Omental fat pad (tissue), 4 donors: ENCODE measurements around the gene SEBOX. TPM values are rescaled to one million over a fixed set of nuclear protein-coding genes. Genes with fewer than 3 reads are reported as not detected.

ENCODE experiments used
- ATAC-seq: fragments of 150-250 bp; one replicate; pipeline ENCODE4 v1.9.1; 2016; ENCODE audit warnings: mild to moderate bottlenecking, moderate library complexity; ENCODE audit not compliant: low FRiP score
- DNase-seq: peaks from one replicate; pipeline ENCODE4 v3.0.0-alpha.2; 2019; ENCODE audit warnings: low spot score
- CTCF ChIP-seq, 3 donors: fragments of 450-650 bp; IDR thresholded peaks; one replicate each; pipeline ENCODE4 v1.5.1; 2016 to 2017; ENCODE audit warnings: antibody characterized with exemption in 3 of 3, mild to moderate bottlenecking in 3 of 3, moderate library complexity in 2 of 3
- total RNA-seq, 4 donors: library from RNA; depleted of rRNA; stranded (reverse); fragments of >200 nt; gene quantifications; one replicate each; pipeline ENCODE4 v1.1.0, GENCODE V29; 2016

Gene SEBOX
- total RNA-seq, 4 donors from 2014 or later, result not detected

DNA sequence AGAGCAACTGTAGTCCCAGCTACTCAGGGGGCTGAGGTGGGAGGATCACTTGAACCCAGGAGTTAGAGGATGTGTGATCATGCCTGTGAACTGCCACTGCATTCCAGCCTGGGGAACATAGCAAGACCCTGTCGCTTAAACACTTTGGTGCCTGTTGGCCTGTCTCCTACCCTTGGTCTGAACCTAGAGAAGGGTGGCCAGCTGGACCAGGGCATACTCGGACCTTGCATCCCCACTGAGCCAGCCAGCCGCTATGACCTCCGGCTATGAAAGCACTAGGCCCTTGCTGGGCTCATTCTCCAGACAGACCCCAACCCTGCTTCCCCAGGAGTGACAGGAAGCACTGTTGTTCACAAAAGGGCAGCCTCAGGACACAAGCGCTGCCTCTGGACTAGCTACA lies 34.3 kb downstream of the SEBOX start:
- DNase-seq (no peak), ATAC-seq (no peak)
- no peak for TF ChIP-seq CTCF (IDR thresholded peaks at IDR 0.05)

DNA sequence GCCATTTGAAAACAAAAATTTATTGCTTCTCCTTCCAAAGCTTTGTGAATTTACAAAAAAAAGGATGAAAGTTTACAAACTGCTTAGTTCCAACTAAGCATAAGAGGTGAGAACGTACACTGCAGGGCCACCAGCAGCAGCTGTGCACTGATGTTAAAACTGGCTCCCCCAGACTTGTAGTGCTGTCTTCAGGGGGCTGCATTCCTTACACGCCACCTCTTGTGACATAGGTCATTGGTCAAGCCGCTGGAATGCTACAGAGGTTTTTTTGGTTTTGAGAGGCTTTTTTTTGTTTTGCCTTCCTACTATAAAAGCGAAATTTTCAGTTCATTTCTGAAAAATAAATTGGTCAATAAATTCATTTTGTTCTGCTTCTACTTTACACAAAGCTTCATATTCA lies 36.7 kb downstream of the SEBOX start:
- no peak for TF ChIP-seq CTCF (IDR thresholded peaks at IDR 0.05)
- DNase-seq (no peak), ATAC-seq (no peak)

GRCh38 chr17:28327709-28328108 lies 37.3 kb downstream of the SEBOX start:
- TF ChIP-seq CTCF (IDR thresholded peaks at IDR 0.05), result no peak
- no peak for ATAC-seq
- no peak for DNase-seq

DNA sequence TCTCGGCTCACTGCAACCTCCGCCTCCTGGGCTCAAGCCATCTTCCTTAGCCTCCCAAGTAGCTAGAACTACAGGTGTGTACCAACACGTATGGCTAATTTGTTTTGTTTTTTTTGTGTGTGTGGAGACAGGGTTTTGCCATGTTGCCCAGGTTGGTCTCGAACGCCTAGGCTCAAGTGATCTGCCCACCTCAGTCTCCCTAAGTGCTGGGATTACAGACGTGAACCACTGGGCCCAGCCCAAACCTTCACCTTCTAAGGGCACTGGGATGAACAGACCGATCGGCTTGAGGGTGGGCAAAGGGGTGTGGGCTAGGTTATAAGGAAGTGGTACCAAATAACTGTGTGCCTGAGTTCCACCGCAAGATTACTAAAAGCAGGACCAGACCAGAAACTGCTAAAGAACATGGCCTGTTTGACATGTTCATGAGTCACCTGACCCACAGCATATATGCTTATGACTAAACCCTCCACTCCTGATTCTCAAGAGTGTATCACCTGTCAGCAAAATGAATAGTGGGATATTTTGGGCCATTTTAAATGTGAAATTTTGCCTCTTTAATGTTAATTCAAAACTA lies 37.9 kb downstream of the SEBOX start:
- TF ChIP-seq CTCF (IDR thresholded peaks at IDR 0.05), result no peak
- DNase-seq (no peak), ATAC-seq (no peak)

DNA sequence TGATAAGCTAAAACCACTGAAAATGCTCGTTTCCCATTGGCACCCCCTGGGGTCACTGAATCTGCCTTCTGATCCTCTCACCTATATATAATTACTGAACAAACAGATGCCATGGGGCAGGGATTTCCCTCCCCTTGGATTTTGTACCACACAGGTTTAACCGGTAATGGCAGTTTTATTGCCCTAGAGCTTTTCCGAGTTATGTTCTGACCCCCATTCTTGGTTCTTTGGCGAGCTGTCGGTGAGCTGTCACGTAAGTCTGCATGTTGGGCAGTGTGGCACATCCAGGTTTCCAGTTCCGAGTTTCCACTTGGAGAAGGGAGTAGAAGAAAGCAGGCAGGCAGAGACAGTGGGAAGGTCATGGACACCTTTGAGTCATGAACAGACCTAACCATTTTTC lies 38.9 kb downstream of the SEBOX start:
- no peak for TF ChIP-seq CTCF (IDR thresholded peaks at IDR 0.05)
- no peak for ATAC-seq
- DNase-seq, result no peak

DNA sequence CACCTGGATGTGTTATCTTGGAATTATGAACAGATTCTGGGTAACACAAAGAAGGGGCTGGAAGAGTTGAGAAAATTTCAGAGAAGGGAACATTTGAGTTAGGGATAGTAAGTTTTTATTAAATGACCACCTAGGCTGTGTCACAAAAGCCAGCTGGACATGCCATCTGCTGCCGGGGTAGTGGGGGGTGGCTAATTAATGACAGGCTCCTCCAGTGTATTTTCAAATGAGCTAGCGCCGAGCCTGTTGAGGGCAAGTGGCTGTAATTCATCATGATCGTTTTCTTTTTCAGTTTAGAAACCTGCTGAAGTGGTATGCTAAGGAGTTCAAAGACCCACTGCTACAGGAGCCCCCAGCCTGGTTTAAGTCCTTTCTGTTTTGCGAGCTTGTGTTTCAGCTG lies 39.8 kb downstream of the SEBOX start:
- DNase-seq (no peak), ATAC-seq (no peak)
- TF ChIP-seq CTCF (IDR thresholded peaks at IDR 0.05), result no peak

GRCh38 chr17:28324781-28325180 lies 40.2 kb downstream of the SEBOX start:
- ATAC-seq, result no peak
- no peak for DNase-seq
- TF ChIP-seq CTCF (IDR thresholded peaks at IDR 0.05), result no peak
